Mammary epithelial cell (primary cell): Measurements from ENCODE around the gene CDKN2AIPNL.

Source experiments
- EZH2 ChIP-seq: IDR thresholded peaks from 2 replicates; pipeline ENCODE4 v1.6.1; 2012; ENCODE audit warnings: low read length, inconsistent platforms, borderline replicate concordance
- TF ChIP-seq, protein P1 (sequence below), 2 donors: IDR thresholded peaks in 1 of 2; conservative IDR thresholded peaks in 1 of 2; 2 replicates each; pipeline ENCODE4 v1.5.1; 2011 to 2012; ENCODE audit warnings: inconsistent platforms in 2 of 2, low read length in 2 of 2, mild to moderate bottlenecking in 2 of 2, control low read depth in 1 of 2, low read depth in 1 of 2; ENCODE audit not compliant: insufficient read depth in 1 of 2; ENCODE audit errors: extremely low read depth in 1 of 2

DNA sequence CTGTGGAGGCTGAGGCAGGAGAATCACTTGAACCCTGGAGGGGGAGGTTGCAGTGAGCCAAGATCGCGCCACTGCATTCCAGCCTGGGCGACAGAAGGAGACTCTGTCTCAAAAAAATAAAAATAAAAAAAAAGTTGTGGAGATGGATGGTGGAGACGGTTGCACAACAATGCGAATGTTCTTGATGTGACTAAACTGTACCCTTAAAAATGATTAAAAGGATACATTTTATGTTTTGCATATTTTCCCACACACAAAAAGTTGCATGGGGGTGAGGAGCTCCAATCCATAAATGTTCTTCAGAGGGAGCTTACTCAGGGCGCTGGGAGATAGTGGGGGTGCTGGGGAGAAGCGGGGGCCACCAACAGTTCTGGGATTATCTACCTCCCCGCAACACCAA is 43.8 kb upstream of the CDKN2AIPNL start:
- TF ChIP-seq, protein P1, sequence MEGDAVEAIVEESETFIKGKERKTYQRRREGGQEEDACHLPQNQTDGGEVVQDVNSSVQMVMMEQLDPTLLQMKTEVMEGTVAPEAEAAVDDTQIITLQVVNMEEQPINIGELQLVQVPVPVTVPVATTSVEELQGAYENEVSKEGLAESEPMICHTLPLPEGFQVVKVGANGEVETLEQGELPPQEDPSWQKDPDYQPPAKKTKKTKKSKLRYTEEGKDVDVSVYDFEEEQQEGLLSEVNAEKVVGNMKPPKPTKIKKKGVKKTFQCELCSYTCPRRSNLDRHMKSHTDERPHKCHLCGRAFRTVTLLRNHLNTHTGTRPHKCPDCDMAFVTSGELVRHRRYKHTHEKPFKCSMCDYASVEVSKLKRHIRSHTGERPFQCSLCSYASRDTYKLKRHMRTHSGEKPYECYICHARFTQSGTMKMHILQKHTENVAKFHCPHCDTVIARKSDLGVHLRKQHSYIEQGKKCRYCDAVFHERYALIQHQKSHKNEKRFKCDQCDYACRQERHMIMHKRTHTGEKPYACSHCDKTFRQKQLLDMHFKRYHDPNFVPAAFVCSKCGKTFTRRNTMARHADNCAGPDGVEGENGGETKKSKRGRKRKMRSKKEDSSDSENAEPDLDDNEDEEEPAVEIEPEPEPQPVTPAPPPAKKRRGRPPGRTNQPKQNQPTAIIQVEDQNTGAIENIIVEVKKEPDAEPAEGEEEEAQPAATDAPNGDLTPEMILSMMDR (conservative IDR thresholded peaks at IDR 0.05 in 1 of 2, IDR thresholded peaks at IDR 0.05 in 1 of 2; ENCODE audit: extremely low read depth in 1 of 2, insufficient read depth in 1 of 2, low read depth in 1 of 2, low read length in 2 of 2): no peak
- no peak for TF ChIP-seq EZH2
